TTC549 (cell line): Measurements from ENCODE around the gene GNPDA1.

Source experiments
- FAIRE-seq: peaks from 2 replicates; lab custom pipeline; 2012; peaks lifted over from hg19 to GRCh38; lab: Jason Lieb, UNC

Gene GNPDA1

DNA sequence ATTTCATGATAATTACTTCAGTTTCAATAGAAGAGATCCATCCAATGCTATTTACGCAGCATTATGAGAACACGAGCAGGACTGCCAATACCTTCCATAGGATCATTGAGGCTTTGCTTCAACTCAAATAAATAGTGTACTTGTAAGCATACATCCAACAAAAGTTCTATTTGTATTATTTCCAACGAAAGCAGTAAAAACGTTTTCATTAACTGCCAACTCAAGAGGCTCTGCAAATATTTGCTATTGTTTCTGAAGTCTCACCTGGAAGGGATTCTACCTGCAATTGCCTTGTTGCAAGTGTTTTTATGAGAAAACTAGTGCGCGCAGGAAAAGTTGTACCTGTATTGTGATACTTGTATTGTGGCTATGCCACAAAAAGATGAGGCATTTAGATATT is 11.0 kb upstream of the GNPDA1 start:
- no peak for FAIRE-seq

- FAIRE-seq: no peak
These were observed 7.4 kb upstream of the GNPDA1 start for GRCh38 chr5:142020122-142020659.

DNA sequence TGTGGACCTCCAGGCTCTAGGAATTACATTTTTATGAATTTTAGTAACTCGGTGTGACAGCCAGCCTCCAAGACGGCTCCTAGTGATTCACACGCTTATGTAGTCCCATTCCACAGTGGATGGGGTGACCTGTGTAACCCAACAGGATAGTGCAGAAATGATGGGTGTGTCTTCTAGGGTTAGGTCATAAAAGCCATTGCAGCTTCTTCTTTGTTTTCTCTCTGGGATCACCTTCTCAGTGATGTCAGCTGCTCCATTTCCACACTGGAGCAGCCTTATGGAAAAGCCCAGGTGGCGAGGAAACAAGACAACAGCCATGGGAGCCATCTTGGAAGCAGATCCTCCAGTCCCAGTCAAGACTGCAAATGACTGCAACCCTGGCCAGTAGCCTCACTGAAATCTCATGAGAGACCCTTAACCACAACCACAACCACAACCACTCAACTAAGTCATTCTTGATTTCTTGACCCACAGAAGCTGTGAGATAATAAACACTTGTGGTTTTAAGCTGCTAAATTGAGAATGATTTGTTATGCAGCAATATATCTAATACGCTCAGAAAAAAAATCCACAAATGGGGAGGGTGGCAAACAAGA is 5.1 kb upstream of the GNPDA1 start:
- no peak for FAIRE-seq

DNA sequence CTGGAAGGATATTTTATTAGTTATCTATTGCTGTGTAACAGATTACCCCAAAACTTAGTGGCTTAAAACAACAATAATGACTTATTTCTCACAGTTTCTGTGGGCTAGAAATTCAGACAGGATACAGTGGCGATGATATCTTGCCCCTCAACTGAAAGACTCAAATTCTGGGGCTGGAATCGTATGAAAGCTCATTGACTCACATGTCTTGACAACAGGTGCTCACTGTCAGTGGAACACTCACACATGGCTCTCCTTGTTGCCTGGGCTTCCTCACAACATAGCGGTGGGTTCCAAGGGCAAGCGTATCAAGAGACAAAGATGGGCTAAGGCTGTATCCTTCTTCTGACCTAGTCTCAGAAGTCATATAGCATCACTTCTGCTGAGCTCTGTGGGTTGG is 3.7 kb upstream of the GNPDA1 start:
- FAIRE-seq: no peak

- FAIRE-seq: no peak
These were observed 3.1 kb upstream of the GNPDA1 start for GRCh38 chr5:142015781-142016533.

DNA sequence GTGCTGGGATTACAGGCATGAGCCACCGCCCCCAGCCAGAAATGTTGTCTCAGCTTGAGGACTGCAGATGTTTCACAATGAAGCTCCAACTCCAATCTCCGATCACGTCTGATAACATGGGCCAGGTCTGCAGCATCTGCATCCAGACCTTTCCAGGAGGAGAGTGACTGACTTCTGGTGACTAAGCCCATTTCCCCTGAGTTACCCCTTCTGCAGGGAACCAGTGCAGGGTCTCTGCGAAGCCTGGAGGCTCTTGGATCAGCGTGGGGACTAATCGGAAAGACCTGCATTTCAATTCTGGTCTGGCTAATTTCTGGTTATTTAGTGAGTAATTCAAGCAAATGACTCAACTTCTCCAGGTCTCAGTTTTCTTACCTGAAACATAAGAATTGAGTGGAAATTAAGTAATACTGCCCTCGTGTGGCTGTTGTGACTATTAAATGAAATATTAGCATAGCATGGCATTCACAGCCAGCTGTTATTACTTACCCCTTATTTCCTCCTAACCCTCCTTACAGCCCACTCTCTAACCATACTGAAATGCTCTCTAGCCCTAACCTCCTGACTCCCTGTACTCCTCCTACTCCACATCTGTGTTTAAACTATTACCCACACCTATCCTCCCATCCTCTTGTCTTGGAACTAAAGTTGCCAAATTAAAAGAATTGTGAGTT is 2.2 kb upstream of the GNPDA1 start:
- FAIRE-seq: no peak

- FAIRE-seq: no peak
These were observed 1.1 kb upstream of the GNPDA1 start for GRCh38 chr5:142013734-142014521.

GRCh38 chr5:142012186-142012785 is 541 bp downstream of the GNPDA1 start:
- no peak for FAIRE-seq

GRCh38 chr5:142011572-142012185 is 1.1 kb downstream of the GNPDA1 start:
- FAIRE-seq: no peak

DNA sequence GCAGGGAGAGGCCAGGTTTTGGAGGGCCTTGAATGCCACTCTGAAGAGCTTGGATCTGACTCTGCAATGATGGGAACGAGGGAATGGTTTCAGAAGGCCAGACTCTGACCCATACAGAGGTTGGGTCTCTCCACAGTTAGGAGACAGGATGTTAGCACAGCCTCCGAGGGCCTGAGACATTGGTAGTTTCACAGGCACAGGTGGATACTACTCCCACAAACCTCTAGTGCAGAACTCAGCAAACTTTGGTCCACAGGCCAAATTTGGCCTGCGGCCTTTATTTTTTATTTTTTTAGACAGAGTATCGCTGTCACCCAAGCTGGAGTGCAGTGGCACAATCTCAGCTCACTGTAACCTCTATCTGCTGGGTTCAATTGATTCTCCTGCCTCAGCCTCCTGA is 2.9 kb downstream of the GNPDA1 start:
- FAIRE-seq: no peak

DNA sequence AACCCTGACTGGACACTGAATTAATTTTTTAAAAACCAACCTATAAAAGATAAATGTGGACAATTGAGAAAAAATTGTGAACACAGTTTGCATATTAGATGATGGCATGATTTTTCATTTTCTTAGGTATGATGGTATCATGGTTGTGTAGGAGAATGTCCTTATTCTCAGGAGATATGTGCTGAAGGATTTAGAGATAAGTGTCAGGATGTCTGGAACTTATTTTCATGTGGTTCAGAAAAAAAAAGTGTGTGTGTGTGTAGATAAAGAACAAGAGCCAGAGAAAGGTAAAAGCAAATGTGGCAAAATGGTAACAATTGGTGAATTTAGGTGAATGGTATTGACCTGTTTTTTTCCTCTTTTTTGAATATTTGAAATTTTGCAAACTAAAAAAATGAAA is 4.0 kb downstream of the GNPDA1 start:
- FAIRE-seq: no peak

DNA sequence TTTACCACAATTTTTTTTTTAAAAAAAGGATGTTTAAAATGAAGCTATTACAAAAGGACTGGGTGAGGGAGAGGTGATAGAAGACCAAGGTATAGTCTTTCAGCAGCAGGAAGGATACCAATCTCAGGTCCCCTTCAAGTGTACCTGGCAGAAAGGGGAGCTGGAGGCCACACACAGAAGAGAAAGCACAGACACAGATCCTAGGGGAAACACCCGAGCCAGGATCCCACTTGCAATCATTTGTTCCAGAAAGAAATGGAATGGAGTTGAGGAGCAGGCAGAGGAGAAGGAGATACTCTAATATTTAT is 5.6 kb downstream of the GNPDA1 start:
- no peak for FAIRE-seq

DNA sequence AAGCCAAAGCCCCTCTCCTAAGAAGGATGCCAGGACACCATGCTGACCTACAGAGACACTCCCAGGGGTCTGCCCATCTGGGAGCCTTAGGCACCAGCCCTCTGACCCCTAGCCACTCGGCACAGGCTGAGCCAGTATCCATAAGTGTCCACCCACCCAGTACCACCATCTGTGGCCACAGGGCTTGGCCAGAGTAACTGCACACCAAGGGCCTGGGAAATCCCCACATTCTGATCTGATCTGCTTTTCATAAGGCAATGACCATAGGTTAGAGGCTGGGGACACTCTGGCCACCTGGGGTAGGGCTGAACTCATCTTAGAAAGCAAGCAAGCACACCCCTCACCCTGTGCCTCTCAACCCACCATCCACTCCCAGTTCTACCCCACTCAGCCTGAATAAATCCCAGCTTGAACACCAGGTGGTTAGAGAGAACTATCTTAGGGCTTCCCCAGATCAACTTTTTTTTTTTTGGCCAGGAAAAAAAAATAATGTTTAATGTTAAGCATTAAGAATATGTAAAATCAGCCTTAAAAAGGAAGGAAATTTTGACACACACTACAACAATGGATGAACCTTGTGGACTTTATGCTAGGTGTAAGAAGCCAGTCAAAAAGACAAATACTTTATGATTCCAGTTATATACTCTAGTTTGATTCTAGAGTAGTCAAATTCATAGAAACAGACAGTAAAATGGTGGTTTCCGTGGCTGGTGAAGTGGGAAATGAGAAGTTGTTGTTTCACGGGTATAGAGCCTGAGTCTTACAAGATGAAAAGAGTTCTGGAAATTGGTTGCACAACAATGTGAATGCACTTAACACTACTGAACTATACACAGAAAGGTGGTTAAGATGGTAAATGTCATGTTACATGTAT is 6.2 kb downstream of the GNPDA1 start:
- no peak for FAIRE-seq

- FAIRE-seq: no peak
These were observed 9.5 kb downstream of the GNPDA1 start for GRCh38 chr5:142003266-142003800.

- peak; percentile 23 for FAIRE-seq
These were observed 11.9 kb downstream of the GNPDA1 start for GRCh38 chr5:142000704-142001484.

DNA sequence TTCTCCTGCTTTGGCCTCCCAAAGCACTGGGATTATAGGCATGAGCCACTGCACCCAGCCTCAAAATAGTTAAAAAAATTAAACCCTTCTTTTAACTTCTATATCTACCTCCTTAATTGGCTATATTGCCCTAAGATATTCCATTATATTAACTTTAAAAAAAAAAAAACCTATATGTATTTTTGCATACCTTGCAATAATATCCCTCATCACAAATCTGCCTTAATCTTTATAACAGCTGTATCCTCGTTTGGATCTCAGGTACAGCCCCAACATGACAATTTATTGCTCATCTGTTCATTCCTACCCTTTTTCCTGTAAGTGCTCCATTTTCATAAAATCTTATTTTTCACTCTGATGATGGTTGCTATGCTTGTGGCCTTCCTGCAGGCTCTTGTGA is 12.7 kb downstream of the GNPDA1 start:
- FAIRE-seq: no peak

- FAIRE-seq: no peak
These were observed 15.4 kb downstream of the GNPDA1 start for GRCh38 chr5:141997358-141997960.

GRCh38 chr5:141995656-141996055 is 17.2 kb downstream of the GNPDA1 start:
- no peak for FAIRE-seq

DNA sequence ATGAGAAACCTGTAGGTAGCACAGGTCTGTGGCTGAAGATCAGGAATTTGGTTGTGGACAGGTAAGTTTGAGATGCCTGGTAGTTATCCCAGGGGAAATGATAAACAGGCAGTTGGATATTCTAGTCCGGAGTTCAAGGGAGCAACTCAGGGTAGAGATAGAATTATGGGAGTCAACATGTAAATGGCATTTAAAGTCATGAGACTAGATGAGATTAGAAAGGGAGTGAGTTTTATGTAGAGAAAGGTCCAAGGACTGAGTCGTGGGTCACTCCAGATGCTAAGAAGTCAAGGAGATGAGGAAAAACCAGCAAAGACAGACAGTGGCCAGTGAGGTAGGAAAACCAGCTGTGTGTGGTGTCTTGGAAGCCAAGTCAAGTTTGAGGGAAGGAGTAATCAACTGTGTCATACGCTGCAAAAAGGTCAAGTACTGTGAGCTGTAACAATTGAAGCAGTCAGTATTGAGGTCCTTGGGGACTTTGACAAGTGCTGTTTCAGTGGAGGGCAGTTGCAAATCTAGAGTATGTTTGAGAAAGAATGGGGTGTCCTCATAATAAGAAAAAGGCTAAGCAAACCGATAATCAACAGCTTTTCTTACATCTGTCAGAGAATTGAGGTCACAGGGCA is 18.2 kb downstream of the GNPDA1 start:
- no peak for FAIRE-seq
